Chondrocyte (in vitro differentiated cells): ENCODE results near the gene ABCA1. TPM values are rescaled to one million over a fixed set of nuclear protein-coding genes. Genes with fewer than 3 reads are reported as not detected.

Experiments
- DNase-seq: peaks from one replicate; pipeline ENCODE4 v3.0.0; 2021; ENCODE audit warnings: mixed read lengths, low spot score
- H3K27ac Mint-ChIP-seq: one replicate; pipeline ENCODE4 v1.8.0; 2021; ENCODE audit warnings: mild to moderate bottlenecking, moderate library complexity, mixed read lengths; ENCODE audit not compliant: unreplicated experiment
- H3K27me3 Mint-ChIP-seq: 2 replicates; pipeline ENCODE4 v1.8.0; 2021; ENCODE audit warnings: low read depth, mixed read lengths
- H3K36me3 Mint-ChIP-seq: 2 replicates; pipeline ENCODE4 v1.8.0; 2021; ENCODE audit warnings: low read depth, mixed read lengths
- H3K4me1 Mint-ChIP-seq: 2 replicates; pipeline ENCODE4 v1.8.0; 2021; ENCODE audit warnings: low read depth, mild to moderate bottlenecking, mixed read lengths
- H3K4me3 Mint-ChIP-seq: one replicate; pipeline ENCODE4 v1.8.0; 2021; ENCODE audit warnings: mild to moderate bottlenecking, moderate library complexity, mixed read lengths; ENCODE audit not compliant: unreplicated experiment
- H3K9me3 Mint-ChIP-seq: 2 replicates; pipeline ENCODE4 v1.8.0; 2021; ENCODE audit warnings: low read depth, mixed read lengths
- total RNA-seq: library from RNA; stranded (reverse); gene quantifications from 3 replicates; pipeline ENCODE4 v1.2.1, GENCODE V29; 2021
- TF ChIP-seq, protein P1 (sequence below): fragments of 200-600 bp; sonication (generic); IDR thresholded peaks from 2 replicates; pipeline ENCODE4 v1.5.0; 2021; ENCODE audit warnings: antibody characterized with exemption, mild to moderate bottlenecking, moderate library complexity

Gene ABCA1
- total RNA-seq, 1 donor from 2014 or later: 22.4 TPM

DNA sequence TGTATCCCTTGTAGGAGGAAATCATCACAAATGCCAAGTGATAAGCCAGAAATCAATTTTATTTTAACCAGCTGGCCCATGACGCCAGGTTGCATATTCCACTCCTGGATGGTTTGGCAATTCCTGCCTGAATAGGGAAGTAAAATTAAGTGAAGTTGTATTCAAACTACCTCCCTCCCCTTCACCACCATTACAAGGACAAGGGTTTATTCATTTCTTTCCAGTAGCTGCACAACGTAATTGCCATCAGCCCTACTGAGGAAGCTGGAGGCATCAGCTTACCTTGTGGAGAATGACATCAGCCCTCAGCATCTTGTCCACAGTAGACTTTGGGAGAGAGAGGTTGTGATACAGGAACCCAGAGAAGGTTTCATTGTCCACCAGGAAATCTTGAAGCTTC lies 66.6 kb downstream of the ABCA1 start:
- Mint-ChIP-seq H3K9me3 (no peaks in the 10 kb centered on the region), H3K27me3 (no peaks in the 10 kb centered on the region), H3K27ac (peak overlapping the region; percentile 17), H3K36me3 (peaks cover 6% of the 10 kb centered on the region), H3K4me1 (peaks cover 55% of the 10 kb centered on the region), H3K4me3 (no peak overlapping the region)
- no peak for DNase-seq
- TF ChIP-seq, protein P1, sequence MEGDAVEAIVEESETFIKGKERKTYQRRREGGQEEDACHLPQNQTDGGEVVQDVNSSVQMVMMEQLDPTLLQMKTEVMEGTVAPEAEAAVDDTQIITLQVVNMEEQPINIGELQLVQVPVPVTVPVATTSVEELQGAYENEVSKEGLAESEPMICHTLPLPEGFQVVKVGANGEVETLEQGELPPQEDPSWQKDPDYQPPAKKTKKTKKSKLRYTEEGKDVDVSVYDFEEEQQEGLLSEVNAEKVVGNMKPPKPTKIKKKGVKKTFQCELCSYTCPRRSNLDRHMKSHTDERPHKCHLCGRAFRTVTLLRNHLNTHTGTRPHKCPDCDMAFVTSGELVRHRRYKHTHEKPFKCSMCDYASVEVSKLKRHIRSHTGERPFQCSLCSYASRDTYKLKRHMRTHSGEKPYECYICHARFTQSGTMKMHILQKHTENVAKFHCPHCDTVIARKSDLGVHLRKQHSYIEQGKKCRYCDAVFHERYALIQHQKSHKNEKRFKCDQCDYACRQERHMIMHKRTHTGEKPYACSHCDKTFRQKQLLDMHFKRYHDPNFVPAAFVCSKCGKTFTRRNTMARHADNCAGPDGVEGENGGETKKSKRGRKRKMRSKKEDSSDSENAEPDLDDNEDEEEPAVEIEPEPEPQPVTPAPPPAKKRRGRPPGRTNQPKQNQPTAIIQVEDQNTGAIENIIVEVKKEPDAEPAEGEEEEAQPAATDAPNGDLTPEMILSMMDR: no peak

DNA sequence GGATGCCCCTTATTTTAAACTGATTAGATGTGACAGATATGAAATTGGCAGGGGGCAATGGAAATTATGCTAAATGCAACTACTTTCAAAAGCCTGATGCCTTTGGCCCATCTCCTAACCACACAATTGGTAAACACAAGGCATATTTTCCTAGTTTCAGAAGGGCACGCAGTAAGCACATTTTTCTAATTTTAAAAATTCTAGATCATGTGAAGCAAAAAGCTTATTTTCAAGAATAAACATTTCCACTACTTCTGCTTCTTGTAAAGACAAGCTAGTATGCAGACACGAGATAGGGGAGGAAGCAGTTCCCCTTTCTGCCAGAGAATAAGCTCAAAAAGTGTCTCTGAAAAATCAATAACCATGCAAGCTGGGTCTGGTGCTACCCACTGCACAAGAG lies 67.7 kb downstream of the ABCA1 start:
- DNase-seq: no peak
- peaks cover 65% of the 10 kb centered on the region for H3K4me1 Mint-ChIP-seq
- H3K27ac Mint-ChIP-seq: peak overlapping the region; percentile 83
- H3K36me3 Mint-ChIP-seq: peaks cover 4% of the 10 kb centered on the region
- no peaks in the 10 kb centered on the region for H3K9me3 Mint-ChIP-seq
- TF ChIP-seq, protein P1: no peak
- no peak overlapping the region for H3K4me3 Mint-ChIP-seq
- H3K27me3 Mint-ChIP-seq: no peaks in the 10 kb centered on the region

DNA sequence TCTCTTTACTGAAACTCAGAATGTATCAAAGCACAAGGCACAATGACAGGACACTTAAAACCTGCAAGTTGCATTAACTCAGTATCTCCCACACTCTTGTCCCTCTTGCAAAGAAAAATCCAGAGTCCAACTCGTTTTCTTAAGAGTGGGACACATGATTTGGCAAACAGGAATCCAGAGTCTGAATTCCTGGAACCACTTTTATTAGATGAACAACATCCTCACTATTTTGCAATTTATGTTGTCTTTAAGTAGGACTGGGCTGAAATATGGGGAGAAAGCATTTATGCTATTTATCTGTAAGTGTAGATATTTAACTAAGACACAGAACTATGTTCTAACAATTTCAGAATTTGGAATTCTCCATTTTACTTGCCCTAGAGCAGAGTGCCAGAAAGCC lies 69.1 kb downstream of the ABCA1 start:
- no peaks in the 10 kb centered on the region for H3K27me3 Mint-ChIP-seq
- peaks cover 68% of the 10 kb centered on the region for H3K4me1 Mint-ChIP-seq
- TF ChIP-seq, protein P1: no peak
- no peak overlapping the region for H3K27ac Mint-ChIP-seq
- H3K36me3 Mint-ChIP-seq: peaks cover 4% of the 10 kb centered on the region
- no peak for DNase-seq
- no peaks in the 10 kb centered on the region for H3K9me3 Mint-ChIP-seq
- no peak overlapping the region for H3K4me3 Mint-ChIP-seq

DNA sequence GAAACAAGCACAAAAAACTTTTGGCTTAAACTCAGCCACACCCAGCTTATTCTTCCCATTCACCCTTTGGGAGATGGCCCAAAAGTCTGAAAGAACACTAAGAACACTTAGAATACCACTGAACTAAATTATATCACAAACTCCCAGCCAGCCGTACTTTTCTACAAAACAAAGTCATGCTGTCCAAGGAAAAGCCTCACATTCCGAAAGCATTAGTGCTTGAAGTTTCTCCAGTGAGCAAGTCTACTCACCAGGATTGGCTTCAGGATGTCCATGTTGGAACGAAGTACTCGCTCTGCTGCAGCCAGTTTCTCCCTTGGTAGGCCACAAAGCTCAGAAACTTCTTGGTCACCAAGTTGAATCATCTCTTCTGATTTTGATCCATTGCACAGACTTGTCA lies 69.7 kb downstream of the ABCA1 start:
- TF ChIP-seq, protein P1: no peak
- Mint-ChIP-seq H3K36me3 (peaks cover 4% of the 10 kb centered on the region), H3K27ac (no peak overlapping the region), H3K4me1 (peaks cover 63% of the 10 kb centered on the region), H3K4me3 (no peak overlapping the region), H3K27me3 (no peaks in the 10 kb centered on the region), H3K9me3 (no peaks in the 10 kb centered on the region)
- no peak for DNase-seq

DNA sequence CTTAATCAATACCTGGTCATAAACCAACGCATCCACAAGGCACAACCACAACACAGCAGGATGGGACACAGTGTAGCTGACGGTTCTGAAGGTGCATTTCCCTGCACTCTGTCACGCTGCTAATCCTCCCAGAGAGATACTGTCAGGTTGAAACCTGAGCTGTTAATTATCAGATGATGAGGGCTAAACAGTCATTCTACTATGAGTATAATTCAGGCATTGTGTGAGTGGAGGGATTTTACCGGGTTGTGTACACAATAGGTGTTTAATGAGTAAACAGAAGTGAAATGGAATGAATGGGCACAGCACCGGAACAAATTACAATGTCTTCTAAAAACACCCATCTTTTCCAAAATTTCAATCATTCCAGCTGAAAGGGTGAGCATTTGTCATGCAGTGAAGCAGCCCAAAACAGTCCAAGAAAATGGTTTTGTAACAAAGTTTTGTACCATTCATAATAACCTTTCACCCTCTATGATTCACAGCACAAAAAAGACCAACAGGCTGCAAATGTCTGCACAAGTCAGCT lies 71.5 kb downstream of the ABCA1 start:
- no peak overlapping the region for H3K27ac Mint-ChIP-seq

More for the DNA sequence above, 71.5 kb downstream of the ABCA1 start:
- Mint-ChIP-seq H3K36me3 (peaks cover 7% of the 10 kb centered on the region), H3K9me3 (no peaks in the 10 kb centered on the region), H3K4me1 (peaks cover 64% of the 10 kb centered on the region), H3K27me3 (no peaks in the 10 kb centered on the region), H3K4me3 (no peak overlapping the region)
- no peak for DNase-seq
- TF ChIP-seq, protein P1: no peak
